Measurements from ENCODE around the gene PJA2. TPM values are rescaled to one million over a fixed set of nuclear protein-coding genes. Genes with fewer than 3 reads are reported as not detected.

The PJA2 gene
- total RNA-seq, 3 donors from 2014 or later, result 103 to 136 (median 117) TPM

DNA sequence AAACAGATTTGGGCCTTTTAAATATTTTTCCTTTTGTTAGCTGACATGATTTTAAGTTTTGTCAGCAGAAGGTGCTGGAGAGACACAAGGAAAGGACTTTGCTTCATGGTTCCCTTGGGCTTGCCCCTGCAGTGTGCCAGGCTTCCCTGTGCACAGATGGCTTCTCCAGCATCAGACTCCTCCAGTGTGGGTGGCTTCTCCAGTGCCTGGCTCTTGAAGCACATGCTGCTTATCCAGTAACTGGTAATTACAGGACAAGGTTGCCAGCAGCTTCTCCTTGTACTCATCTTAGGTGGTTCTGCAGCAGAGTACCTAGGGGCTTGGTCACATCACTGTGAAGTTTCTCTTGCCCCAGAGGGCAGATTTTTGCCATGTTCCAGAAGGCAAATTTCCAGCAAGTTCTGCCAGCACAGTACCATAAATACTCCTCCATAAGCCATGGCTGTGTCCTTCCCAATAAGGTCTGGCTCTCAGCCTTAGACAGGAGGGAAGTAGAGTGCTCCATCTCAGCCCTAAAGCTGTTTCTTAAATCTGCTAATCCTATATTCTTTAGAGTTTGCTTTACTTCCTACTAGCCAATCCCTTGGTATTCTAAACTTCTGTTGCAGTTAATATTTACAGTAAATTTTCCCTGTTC is 62.4 kb downstream of the PJA2 start:
- DNase-seq (ENCODE audit: low spot score in 2 of 2), result no peak
- no peaks in the 10 kb centered on the region for H3K27me3 ChIP-seq
- no peak overlapping the region for H3K4me3 ChIP-seq
- H3K4me1 ChIP-seq, result no peaks in the 10 kb centered on the region
- no peak overlapping the region for H3K27ac ChIP-seq
- no peak for TF ChIP-seq POLR2A (IDR thresholded peaks at IDR 0.05)
- no peak for TF ChIP-seq POLR2AphosphoS5 (IDR thresholded peaks at IDR 0.05)
- TF ChIP-seq, protein P1, sequence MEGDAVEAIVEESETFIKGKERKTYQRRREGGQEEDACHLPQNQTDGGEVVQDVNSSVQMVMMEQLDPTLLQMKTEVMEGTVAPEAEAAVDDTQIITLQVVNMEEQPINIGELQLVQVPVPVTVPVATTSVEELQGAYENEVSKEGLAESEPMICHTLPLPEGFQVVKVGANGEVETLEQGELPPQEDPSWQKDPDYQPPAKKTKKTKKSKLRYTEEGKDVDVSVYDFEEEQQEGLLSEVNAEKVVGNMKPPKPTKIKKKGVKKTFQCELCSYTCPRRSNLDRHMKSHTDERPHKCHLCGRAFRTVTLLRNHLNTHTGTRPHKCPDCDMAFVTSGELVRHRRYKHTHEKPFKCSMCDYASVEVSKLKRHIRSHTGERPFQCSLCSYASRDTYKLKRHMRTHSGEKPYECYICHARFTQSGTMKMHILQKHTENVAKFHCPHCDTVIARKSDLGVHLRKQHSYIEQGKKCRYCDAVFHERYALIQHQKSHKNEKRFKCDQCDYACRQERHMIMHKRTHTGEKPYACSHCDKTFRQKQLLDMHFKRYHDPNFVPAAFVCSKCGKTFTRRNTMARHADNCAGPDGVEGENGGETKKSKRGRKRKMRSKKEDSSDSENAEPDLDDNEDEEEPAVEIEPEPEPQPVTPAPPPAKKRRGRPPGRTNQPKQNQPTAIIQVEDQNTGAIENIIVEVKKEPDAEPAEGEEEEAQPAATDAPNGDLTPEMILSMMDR (IDR thresholded peaks at IDR 0.05), result no peak
- H3K36me3 ChIP-seq, result no peaks in the 10 kb centered on the region
- intact Hi-C loops (cut with DNase I; ENCODE audit: low total_unique reads), result no loop called here
- no peaks in the 10 kb centered on the region for H3K9me3 ChIP-seq

DNA sequence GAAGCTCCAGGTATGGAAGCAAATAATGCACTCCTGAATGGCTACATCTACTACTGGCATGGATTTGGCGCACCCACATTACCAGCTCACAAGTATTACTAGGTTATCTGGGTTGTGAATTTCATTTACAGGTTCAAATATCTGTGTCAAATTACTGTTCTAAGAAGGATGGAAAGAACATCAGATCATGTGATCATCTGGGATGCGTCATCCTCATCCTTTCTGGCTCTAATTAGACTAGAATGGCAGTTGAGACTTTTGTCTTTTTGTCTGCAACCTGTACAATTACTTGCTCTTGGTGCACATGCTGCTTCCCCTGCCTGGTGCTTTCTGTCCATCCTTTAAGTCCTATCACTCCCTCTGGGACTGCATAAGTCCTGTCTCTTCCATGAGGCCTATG is 64.1 kb downstream of the PJA2 start:
- no peaks in the 10 kb centered on the region for H3K9me3 ChIP-seq
- H3K36me3 ChIP-seq, result no peaks in the 10 kb centered on the region
- H3K4me3 ChIP-seq, result no peak overlapping the region
- H3K4me1 ChIP-seq, result no peaks in the 10 kb centered on the region
- intact Hi-C loops (cut with DNase I; ENCODE audit: low total_unique reads), result no loop called here
- TF ChIP-seq, protein P1 (IDR thresholded peaks at IDR 0.05), result no peak
- no peak for TF ChIP-seq POLR2A (IDR thresholded peaks at IDR 0.05)
- no peak for TF ChIP-seq POLR2AphosphoS5 (IDR thresholded peaks at IDR 0.05)
- H3K27ac ChIP-seq, result no peak overlapping the region
- DNase-seq (ENCODE audit: low spot score in 2 of 2), result no peak
- H3K27me3 ChIP-seq, result no peaks in the 10 kb centered on the region

DNA sequence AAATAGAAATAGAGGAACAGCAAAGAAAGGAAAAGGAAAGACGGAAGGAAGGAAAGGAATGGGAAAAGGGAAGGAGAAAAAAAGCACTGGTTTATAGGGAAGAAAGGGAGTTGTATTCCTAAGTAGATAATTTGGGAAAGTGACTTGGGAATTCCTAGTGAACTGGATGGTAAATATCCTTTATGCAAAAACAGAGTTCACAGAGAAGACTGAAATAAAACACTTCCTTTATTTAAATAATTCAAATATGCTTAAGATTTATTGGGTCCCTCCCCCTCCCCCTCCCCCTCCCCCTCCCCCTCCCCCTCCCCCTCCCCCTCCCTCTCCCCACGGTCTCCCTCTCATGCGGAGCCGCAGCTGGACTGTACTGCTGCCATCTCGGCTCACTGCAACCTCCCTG is 69.4 kb downstream of the PJA2 start:
- H3K9me3 ChIP-seq, result no peaks in the 10 kb centered on the region
- no peaks in the 10 kb centered on the region for H3K36me3 ChIP-seq
- H3K27me3 ChIP-seq, result no peaks in the 10 kb centered on the region
- H3K4me1 ChIP-seq, result no peaks in the 10 kb centered on the region
- no peak overlapping the region for H3K4me3 ChIP-seq
- TF ChIP-seq POLR2A (IDR thresholded peaks at IDR 0.05) (no peak), POLR2AphosphoS5 (IDR thresholded peaks at IDR 0.05) (no peak)
- TF ChIP-seq, protein P1 (IDR thresholded peaks at IDR 0.05), result no peak
- no peak overlapping the region for H3K27ac ChIP-seq
- intact Hi-C loops (cut with DNase I; ENCODE audit: low total_unique reads), result no loop called here
- DNase-seq (ENCODE audit: low spot score in 2 of 2), result no peak

DNA sequence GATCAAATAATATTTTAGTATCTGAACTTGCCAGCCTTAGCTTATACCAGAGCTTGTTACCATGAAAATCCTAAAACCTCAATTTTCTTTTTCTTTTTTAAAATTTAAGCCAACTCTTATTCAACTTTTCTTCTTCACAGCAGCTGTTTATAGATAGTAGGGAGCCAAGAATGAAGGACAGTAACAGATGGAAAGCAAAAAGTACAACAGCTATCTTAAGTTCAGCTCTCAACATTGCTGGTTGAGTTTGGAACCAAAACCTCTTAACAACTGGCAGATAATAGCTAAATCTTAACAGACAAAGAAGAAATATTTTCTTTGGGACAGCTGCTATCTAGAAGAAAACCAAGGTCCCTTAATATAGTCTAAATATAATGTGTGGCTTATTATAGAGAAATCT is 74.7 kb downstream of the PJA2 start:
- Histone ChIP-seq H3K36me3 (no peaks in the 10 kb centered on the region), H3K4me1 (no peaks in the 10 kb centered on the region), H3K4me3 (no peak overlapping the region), H3K27me3 (no peaks in the 10 kb centered on the region), H3K9me3 (no peaks in the 10 kb centered on the region), H3K27ac (no peak overlapping the region)
- DNase-seq (ENCODE audit: low spot score in 2 of 2), result no peak
- no peak for TF ChIP-seq POLR2A (IDR thresholded peaks at IDR 0.05)
- no peak for TF ChIP-seq POLR2AphosphoS5 (IDR thresholded peaks at IDR 0.05)
- TF ChIP-seq, protein P1 (IDR thresholded peaks at IDR 0.05), result no peak
- intact Hi-C loops (cut with DNase I; ENCODE audit: low total_unique reads), result no loop called here

DNA sequence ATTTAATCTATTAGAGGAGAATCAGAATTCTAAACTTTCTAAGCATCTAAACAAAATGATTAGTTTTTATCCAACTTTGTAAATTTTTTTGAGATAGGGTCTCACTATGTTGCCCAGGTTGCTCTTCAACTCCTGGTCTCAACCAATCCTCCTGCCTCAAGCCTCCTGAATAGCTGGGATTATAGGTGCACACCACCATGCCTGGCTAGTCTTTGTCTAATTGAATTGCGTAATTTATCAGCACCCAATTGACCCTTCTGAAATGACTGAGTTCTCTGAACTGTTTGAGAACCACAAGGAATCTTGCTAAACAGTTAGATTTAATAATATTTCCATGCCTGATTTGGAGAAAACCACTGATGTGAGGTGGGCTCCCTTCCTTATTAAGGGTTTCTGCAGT is 75.7 kb downstream of the PJA2 start:
- no peaks in the 10 kb centered on the region for H3K36me3 ChIP-seq
- intact Hi-C loops (cut with DNase I; ENCODE audit: low total_unique reads), result no loop called here
- DNase-seq (ENCODE audit: low spot score in 2 of 2), result no peak
- H3K4me3 ChIP-seq, result no peak overlapping the region
- no peaks in the 10 kb centered on the region for H3K9me3 ChIP-seq
- H3K27me3 ChIP-seq, result no peaks in the 10 kb centered on the region
- TF ChIP-seq POLR2A (IDR thresholded peaks at IDR 0.05) (no peak), POLR2AphosphoS5 (IDR thresholded peaks at IDR 0.05) (no peak)
- TF ChIP-seq, protein P1 (IDR thresholded peaks at IDR 0.05), result no peak
- H3K27ac ChIP-seq, result no peak overlapping the region
- H3K4me1 ChIP-seq, result no peaks in the 10 kb centered on the region

All from breast epithelium (tissue), 4 donors.